Cerebellar cortex (tissue), 1 donor: ENCODE results near the gene EVC.
"Not testable (repeated sequence)": the region's sequence is repeated elsewhere in the genome, so short reads cannot be mapped to it uniquely, and the experiment has no call there.

Source experiments
- DNase-seq: peaks from one replicate; pipeline ENCODE4 v3.0.0-alpha.2; 2015; ENCODE audit warnings: low spot score

EVC gene

DNA sequence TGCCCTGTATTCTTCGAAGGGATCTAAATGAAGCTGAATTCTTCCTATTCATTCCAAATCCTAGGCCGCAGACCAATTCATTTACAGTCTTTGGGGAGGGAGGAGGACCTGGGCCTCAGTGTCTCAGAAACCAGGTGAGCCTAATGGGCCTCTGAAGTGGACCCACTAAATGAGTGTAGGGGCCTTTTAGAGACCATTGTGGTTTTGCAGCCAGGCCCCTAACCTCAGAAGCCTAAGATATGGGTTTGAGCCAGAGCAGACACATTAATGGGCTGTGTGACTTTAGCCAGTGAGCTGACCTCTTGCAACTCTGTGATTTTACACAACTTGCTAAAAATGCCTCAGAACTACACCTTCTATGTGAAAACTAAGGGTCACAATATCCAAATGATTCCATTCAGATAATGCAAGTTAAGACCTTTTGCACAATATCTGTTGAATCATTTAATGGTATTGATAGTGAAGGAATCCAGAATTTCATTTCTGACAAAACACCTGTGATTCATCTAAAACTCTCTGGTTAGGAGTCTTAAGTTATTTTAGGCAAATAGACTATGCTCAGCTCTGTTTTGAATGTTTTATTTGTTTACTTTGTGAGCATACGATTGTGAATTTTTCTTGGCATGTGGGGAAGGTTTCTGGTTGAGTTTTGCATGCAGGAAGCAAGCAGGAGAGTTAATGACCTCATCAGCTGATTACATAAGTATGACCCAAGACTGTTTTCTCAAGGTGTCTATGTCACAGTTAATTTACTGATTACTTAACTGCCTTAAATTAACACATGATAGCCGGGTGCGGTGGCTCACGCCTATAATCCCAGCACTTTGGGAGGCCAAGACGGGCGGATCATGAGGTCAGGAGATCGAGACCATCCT lies 75.0 kb downstream of the EVC start:
- no peak for DNase-seq

- no peak for DNase-seq
These were observed 76.3 kb downstream of the EVC start for GRCh38 chr4:5787311-5787710.

- DNase-seq = no peak
These were observed 77.1 kb downstream of the EVC start for GRCh38 chr4:5788144-5788543.

GRCh38 chr4:5789141-5789540 lies 78.1 kb downstream of the EVC start:
- DNase-seq = no peak

DNA sequence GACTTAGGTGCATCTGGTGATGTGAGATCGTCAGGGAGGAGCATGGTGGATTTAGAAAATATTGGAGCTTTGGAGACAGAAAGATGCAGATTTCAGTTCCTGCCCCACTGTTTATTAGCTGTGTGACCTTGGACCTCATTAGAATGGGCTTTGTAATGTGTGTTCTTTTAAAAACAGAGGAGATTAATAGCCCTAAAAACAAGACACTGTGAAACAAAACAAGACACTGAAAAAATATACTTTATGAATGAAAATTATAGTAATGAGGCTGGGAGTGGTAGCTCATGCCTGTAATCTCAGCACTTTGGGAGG lies 79.5 kb downstream of the EVC start:
- no peak for DNase-seq

DNA sequence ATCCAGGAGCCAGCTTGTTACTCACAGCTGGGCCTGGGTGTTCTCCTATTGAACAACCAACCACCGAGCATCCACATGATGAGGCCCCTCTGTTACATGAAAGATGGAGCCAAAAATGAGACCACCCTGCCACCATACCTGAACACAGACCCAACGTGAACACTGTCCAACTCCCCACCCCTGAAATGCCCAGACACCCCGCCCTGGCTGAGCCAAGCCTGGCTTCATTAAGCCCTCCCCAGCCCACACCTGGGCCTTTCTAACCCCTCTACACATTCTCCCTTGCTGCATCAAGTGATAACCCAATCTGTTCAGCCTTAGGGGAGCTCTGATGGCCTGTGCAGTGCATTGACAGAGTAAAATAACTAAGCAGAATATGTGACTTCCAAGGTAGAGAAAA lies 80.7 kb downstream of the EVC start:
- no peak for DNase-seq

- no peak for DNase-seq
These were observed 82.5 kb downstream of the EVC start for GRCh38 chr4:5793514-5793913.

GRCh38 chr4:5795580-5795979 lies 84.6 kb downstream of the EVC start:
- no peak for DNase-seq

DNA sequence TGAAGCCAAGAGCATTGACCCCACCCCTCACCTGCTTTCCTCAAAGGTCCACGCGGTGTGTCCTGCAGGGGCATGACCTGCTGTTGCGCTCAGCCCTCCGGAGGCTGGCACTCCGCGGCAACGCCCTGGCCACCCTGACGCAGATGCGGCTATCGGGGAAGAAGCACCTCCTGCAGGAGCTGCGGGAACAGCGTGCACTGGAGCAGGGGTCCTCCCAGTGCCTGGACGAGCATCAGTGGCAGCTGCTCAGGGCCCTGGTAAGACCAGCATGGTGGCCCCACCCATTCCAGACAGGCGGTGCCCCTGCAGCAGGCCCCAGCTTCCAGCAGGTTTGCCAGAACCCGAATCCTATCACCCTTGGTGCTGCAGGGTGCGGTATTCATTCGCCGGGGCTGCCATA lies 86.0 kb downstream of the EVC start:
- DNase-seq = no peak

DNA sequence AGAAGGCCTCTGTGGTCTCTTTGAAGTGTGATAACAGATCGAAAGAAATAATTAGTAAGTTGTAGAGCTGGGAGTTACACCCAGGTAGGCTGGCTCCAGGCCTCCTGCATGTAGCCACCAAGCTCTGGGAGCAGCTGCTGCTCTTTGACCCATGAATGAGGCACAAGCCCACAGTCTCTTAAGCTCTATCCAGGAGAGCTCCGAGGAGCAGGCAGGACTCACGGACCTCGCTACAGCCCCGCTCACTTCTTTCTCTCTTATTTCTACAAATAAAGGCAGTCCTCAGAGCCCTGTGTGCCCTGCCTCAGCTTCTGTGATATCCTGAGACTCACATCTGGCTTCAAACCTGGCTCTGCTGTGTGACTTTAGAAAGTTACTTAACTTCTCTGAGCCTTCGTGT lies 86.9 kb downstream of the EVC start:
- no peak for DNase-seq

DNA sequence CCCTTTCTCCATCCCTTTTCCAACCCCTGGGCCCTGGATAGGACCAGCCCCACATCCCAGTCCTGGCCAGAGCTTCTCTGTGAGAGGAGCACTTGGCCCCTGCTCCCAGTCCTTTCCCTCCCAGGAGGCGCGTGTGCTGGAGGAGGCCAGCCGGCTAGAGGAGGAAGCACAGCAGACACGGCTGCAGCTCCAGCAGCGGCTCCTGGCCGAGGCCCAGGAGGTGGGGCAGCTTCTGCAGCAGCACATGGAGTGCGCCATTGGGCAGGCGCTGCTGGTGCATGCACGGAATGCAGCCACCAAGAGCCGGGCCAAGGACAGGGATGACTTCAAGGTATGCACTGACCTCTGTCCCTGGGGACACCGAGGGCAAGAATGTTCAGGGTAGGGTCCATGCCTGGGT lies 87.5 kb downstream of the EVC start:
- DNase-seq = no peak

- no peak for DNase-seq
These were observed 87.9 kb downstream of the EVC start for GRCh38 chr4:5798946-5799345.

DNA sequence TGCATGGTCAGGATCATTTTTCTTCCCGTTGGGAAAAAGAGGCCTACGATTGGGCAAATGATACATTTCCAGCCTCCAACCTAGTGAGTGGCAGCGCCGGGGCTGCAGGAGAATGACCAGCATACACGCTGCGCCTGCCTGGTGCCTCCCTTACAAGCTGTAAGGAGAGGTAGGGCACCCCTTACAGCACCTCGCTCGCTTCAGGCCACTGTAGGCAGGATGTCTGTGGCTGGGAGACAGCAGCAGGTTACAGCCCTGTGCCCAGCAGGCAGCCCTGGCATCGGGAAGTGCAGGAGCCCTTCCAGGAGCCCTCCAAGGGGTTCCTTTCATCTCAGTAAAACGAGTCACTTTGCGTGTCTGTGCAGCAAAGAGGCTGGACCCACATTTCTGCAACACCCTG lies 88.4 kb downstream of the EVC start:
- DNase-seq = no peak

DNA sequence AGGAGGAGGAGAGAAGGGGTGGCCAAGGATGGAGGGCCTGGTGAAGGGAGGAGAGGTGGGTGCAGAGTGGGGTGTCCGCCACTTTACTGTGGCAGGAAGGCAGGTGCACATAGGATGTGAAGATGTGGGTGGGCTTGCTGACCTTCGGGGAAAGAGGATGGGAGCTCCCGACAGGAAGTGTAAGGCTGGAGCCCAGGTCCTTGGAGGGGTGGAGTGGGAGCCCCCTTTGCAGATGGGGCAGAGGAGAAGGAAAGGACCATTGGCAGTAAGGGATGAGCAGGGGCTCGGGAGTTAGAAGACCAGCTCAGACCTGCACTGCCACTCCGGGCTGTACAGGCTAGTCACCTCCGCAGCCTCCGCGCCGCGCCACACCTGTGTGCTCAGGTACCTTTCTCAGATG lies 89.5 kb downstream of the EVC start:
- DNase-seq = no peak

GRCh38 chr4:5801696-5802095 lies 90.7 kb downstream of the EVC start:
- DNase-seq = no peak

DNA sequence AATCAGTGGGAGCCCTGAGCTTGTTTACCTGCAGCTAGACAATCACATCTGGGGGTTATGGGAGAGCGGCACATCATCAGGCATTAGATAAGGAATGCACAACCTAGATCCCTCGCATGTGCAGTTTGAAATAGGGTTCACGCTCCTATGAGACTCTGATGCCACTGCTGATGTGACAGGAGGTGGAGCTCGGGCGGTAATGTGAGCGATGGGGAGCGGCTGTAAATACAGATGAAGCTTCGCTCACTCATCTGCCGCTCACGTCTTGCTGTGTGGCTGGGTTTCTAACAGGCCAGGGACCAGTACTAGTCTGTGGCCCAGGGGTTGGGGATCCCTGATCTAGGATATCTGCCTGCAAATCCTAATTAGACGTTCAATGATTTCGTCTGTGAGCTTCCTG lies 91.6 kb downstream of the EVC start:
- DNase-seq = no peak

- DNase-seq = no peak
These were observed 93.7 kb downstream of the EVC start for GRCh38 chr4:5804656-5805055.

GRCh38 chr4:5805270-5805669 lies 94.3 kb downstream of the EVC start:
- DNase-seq = no peak

GRCh38 chr4:5808081-5808741 lies 97.2 kb downstream of the EVC start:
- no peak for DNase-seq

GRCh38 chr4:5809216-5809776 lies 98.3 kb downstream of the EVC start:
- DNase-seq = no peak

DNA sequence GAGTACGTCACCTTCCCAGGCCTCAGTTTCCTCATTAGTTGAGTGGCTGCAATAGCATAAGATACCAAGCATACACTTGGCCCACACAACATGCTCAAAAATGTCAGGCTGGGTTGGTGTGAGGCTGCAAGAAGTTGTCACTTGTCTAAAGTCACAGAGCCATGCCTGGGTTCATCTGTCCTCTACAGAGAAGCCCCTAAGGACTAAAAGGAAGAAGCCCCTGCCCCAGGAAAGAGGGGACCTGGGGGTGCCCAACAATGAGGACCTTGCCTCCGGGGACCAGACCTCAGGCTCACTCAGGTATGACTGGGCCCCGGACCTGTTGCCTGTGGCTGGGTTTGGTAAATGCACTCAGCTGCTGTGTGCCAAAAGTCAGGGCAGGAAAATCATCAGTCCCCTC lies 99.2 kb downstream of the EVC start:
- DNase-seq = no peak

GRCh38 chr4:5810770-5811430 lies 99.9 kb downstream of the EVC start:
- no peak for DNase-seq

GRCh38 chr4:5812057-5812456 lies 101.1 kb downstream of the EVC start:
- not testable (repeated sequence) for DNase-seq
